K562 (cell line): Measurements from ENCODE around the gene LRP1B. TPM values are rescaled to one million over a fixed set of nuclear protein-coding genes. Genes with fewer than 3 reads are reported as not detected.

Source experiments
- ATAC-seq: fragments of 200-7000 bp; cut with Tn5 transposase; 3 replicates; pipeline ENCODE4 v1.9.1; 2020; ENCODE audit warnings: moderate library complexity
- BruUV-seq: library from RNA; stranded (reverse); fragments of 400-500 nt; replicated peaks from 2 replicates; lab custom pipeline; 2021; lab: Mats Ljungman, UMichigan
- CTCF ChIA-PET: fragments of 300-600 bp; formaldehyde crosslinking; extraction: SDS; loops from one replicate; lab custom pipeline; 2021; ENCODE audit warnings: low intra/inter-chr PET ratio; lab: Yijun Ruan, JAX
- POLR2A ChIA-PET: fragments of 300-600, 350-650 bp; sonication (Branson Sonifier 250); formaldehyde crosslinking; extraction: SDS; loops from one replicate; lab custom pipeline; 2021; ENCODE audit warnings: antibody characterized with exemption, inconsistent platforms; lab: Yijun Ruan, JAX
- DNase-seq, 4 experiments: peaks; one replicate each; pipeline versions ENCODE4 v3.0.0 to v3.0.0-alpha.2; 2011 to 2018; ENCODE audit warnings: low spot score in 3 of 4, mixed read lengths in 3 of 4; ENCODE audit errors: extremely low read depth in 1 of 4
- FAIRE-seq: peaks from 2 replicates; lab custom pipeline; 2011; peaks lifted over from hg19 to GRCh38; lab: Jason Lieb, UNC
- H2AFZ ChIP-seq: 2 replicates; pipeline ENCODE4 v1.6.0; 2011; ENCODE audit warnings: low read depth, low read length, control low read depth, inconsistent platforms
- H3K27ac ChIP-seq: fragments of 200-600 bp; 3 replicates; pipeline ENCODE4 v1.8.0; 2011; ENCODE audit warnings: low read depth, mild to moderate bottlenecking, control low read depth, inconsistent platforms, low read length, moderate library complexity, mixed read lengths; ENCODE audit errors: extremely low read depth
- H3K27me3 ChIP-seq, 2 experiments: fragments of 300-600 bp in 1 of 2; 2 replicates in 1 of 2; 3 replicates in 1 of 2; pipeline versions ENCODE4 v1.6.0 to v1.8.0; 2011; ENCODE audit warnings: inconsistent platforms in 2 of 2, low read length in 2 of 2, mild to moderate bottlenecking in 1 of 2, mixed read lengths in 1 of 2, moderate library complexity in 1 of 2; ENCODE audit not compliant: control insufficient read depth in 2 of 2, insufficient read depth in 2 of 2
- H3K36me3 ChIP-seq: fragments of 300-600 bp; 3 replicates; pipeline ENCODE4 v1.8.0; 2011; ENCODE audit warnings: mild to moderate bottlenecking, low read length, inconsistent platforms; ENCODE audit not compliant: control insufficient read depth, insufficient read depth
- H3K4me1 ChIP-seq, 2 experiments: fragments of 200-600 bp in 1 of 2; replicated peaks in 1 of 2; 2 replicates in 1 of 2; 3 replicates in 1 of 2; pipeline versions ENCODE4 v1.5.1 to v1.8.0; 2011; ENCODE audit warnings: inconsistent platforms in 2 of 2, low read length in 2 of 2, mild to moderate bottlenecking in 1 of 2, mixed read lengths in 1 of 2, moderate library complexity in 1 of 2; ENCODE audit not compliant: control insufficient read depth in 2 of 2, insufficient read depth in 2 of 2
- H3K4me2 ChIP-seq: 2 replicates; pipeline ENCODE4 v1.6.1; 2011; ENCODE audit warnings: low read length, control low read depth, inconsistent platforms, mixed read lengths; ENCODE audit not compliant: insufficient read depth
- H3K4me3 ChIP-seq: fragments of 200-600 bp; sonication (generic), shearing (Covaris generic); 2 replicates; pipeline ENCODE4 v1.5.1; 2016; ENCODE audit warnings: control low read depth, inconsistent platforms
- H3K79me2 ChIP-seq: fragments of 200-600 bp; 3 replicates; pipeline ENCODE4 v1.8.0; 2011; ENCODE audit warnings: low read length, inconsistent platforms; ENCODE audit not compliant: control insufficient read depth, insufficient read depth
- H3K9ac ChIP-seq, 2 experiments: 2 replicates each; pipeline versions ENCODE4 v1.6.0 to v1.6.1; 2011; ENCODE audit warnings: low read depth in 2 of 2, low read length in 2 of 2, control low read depth in 1 of 2, inconsistent platforms in 1 of 2, mild to moderate bottlenecking in 1 of 2, mixed read lengths in 1 of 2; ENCODE audit not compliant: insufficient read depth in 1 of 2
- H3K9me1 ChIP-seq: one replicate; pipeline ENCODE4 v1.6.0; 2011; ENCODE audit warnings: inconsistent platforms, mild to moderate bottlenecking, low read length, moderate library complexity; ENCODE audit not compliant: control insufficient read depth, insufficient read depth
- H3K9me3 ChIP-seq: replicated peaks from 2 replicates; pipeline ENCODE4 v1.5.1; 2011; ENCODE audit warnings: low read depth, low read length, inconsistent platforms; ENCODE audit not compliant: control insufficient read depth, insufficient read depth
- H4K20me1 ChIP-seq: replicated peaks from 2 replicates; pipeline ENCODE4 v1.6.1; 2011; ENCODE audit warnings: low read length, inconsistent platforms, mixed read lengths; ENCODE audit not compliant: control insufficient read depth, insufficient read depth
- AFF4 ChIP-seq: sonication (generic); formaldehyde crosslinking; IDR thresholded peaks from 2 replicates; pipeline ENCODE4 v1.8.0; 2023; ENCODE audit warnings: mild to moderate bottlenecking, missing genetic modification reagents
- CHD1 ChIP-seq: fragments of 200-600 bp; sonication (generic); IDR thresholded peaks from one replicate; pipeline ENCODE4 v1.6.1; 2012; ENCODE audit warnings: mild to moderate bottlenecking, moderate library complexity, low read length, inconsistent platforms
- FOXP1 ChIP-seq: sonication (generic); formaldehyde crosslinking; IDR thresholded peaks from 2 replicates; pipeline ENCODE4 v1.8.0; 2022; ENCODE audit warnings: mild to moderate bottlenecking, missing genetic modification reagents
- HIVEP1 ChIP-seq: fragments of 250-450 bp; sonication (Bioruptor Pico); IDR thresholded peaks from 2 replicates; pipeline ENCODE4 v1.4.0; 2020; ENCODE audit warnings: mild to moderate bottlenecking
- HMGN3 ChIP-seq: IDR thresholded peaks from 2 replicates; pipeline ENCODE4 v1.6.1; 2011; ENCODE audit warnings: borderline replicate concordance, low read depth, mild to moderate bottlenecking, mixed read lengths, low read length; ENCODE audit not compliant: insufficient read length; ENCODE audit errors: extremely low read depth
- KDM2B ChIP-seq: fragments of 250-450 bp; sonication (Bioruptor Pico); IDR thresholded peaks from 2 replicates; pipeline ENCODE4 v1.8.0; 2021; ENCODE audit warnings: mild to moderate bottlenecking, moderate library complexity
- MBD2 ChIP-seq: sonication (generic); IDR thresholded peaks from 2 replicates; pipeline ENCODE4 v1.6.1; 2016; ENCODE audit warnings: low read depth, borderline replicate concordance
- PTBP1 ChIP-seq: fragments of 200-400 bp; formaldehyde crosslinking; IDR thresholded peaks from 2 replicates; pipeline ENCODE4 v1.6.1; 2017; ENCODE audit warnings: low read depth, low read length
- RHOXF2B ChIP-seq: fragments of 250-450 bp; sonication (Bioruptor Pico); conservative IDR thresholded peaks from 2 replicates; pipeline ENCODE4 v1.5.1; 2021
- TFAM ChIP-seq: fragments of 250-450 bp; sonication (Bioruptor Pico); conservative IDR thresholded peaks from 2 replicates; pipeline ENCODE4 v1.5.0; 2021; ENCODE audit warnings: mild to moderate bottlenecking, moderate library complexity
- WGBS: fragments of 100-300 bp; shearing (Covaris generic); methylation state at CpG from one replicate; pipeline ENCODE4 v1.1.6; 2016; ENCODE audit warnings: low coverage, mixed read lengths; ENCODE audit not compliant: insufficient coverage; ENCODE audit errors: missing lambda C conversion rate; 5-methylcytosine and 5-hydroxymethylcytosine counted together
- in situ Hi-C: fragments of 300-500 bp; cut with MboI; formaldehyde crosslinking; loops from 4 replicates; pipeline ENCODE4 v1.15.0; 2018; ENCODE audit warnings: inconsistent platforms, mixed read lengths
- intact Hi-C: fragments of 100-400 bp; cut with micrococcal nuclease; formaldehyde crosslinking; loops from 2 replicates; pipeline ENCODE4 v1.14.2; 2022
- polyA plus RNA-seq, 8 experiments: library from polyadenylated mRNA; depleted of rRNA in 4 of 8; stranded (reverse) in 5 of 8; unstranded in 3 of 8; fragments of >200 nt; fragmentation: Nextera tagmentation in 2 of 8; fragmentation: Illumina TruSeq in 1 of 8; extraction: Ambion mirVana in 2 of 8; extraction: Trizol in 1 of 8; gene quantifications; 2 replicates each; pipeline versions ENCODE4 v1.2.1 to v1.2.3, GENCODE V29; 2011 to 2014; ENCODE audit warnings: inconsistent platforms in 1 of 8, missing spikeins in 1 of 8
- total RNA-seq, 7 experiments: library from RNA; depleted of rRNA in 6 of 7; stranded (reverse); fragments of >200 nt in 6 of 7; fragmentation: Illumina TruSeq in 2 of 7; extraction: Trizol in 2 of 7; gene quantifications; 2 replicates each; pipeline versions ENCODE4 v1.2.1 to v1.2.3, GENCODE V29; 2011 to 2021; ENCODE audit warnings: low replicate concordance in 1 of 7
- TF ChIP-seq, protein P1 (sequence below), 2 experiments: fragments of 450-650 bp in 1 of 2; sonication (generic) in 1 of 2; formaldehyde crosslinking in 1 of 2; IDR thresholded peaks in 1 of 2; conservative IDR thresholded peaks in 1 of 2; 2 replicates each; pipeline versions ENCODE4 v1.6.1 to v1.8.1; 2016 to 2023; ENCODE audit warnings: mild to moderate bottlenecking in 2 of 2, moderate library complexity in 2 of 2, inconsistent platforms in 1 of 2, missing genetic modification reagents in 1 of 2
- TF ChIP-seq, protein P2 (sequence below): sonication (generic); formaldehyde crosslinking; IDR thresholded peaks from 2 replicates; pipeline ENCODE4 v1.8.0; 2023; ENCODE audit warnings: mild to moderate bottlenecking, missing genetic modification reagents
- TF ChIP-seq, protein P3 (sequence below): sonication (generic); formaldehyde crosslinking; IDR thresholded peaks from 2 replicates; pipeline ENCODE4 v1.9.0; 2022; ENCODE audit warnings: mild to moderate bottlenecking, missing genetic modification reagents
- TF ChIP-seq, protein P4 (sequence below): fragments of 450-650 bp; formaldehyde crosslinking; IDR thresholded peaks from 2 replicates; pipeline ENCODE4 v1.4.0; 2020; ENCODE audit warnings: mild to moderate bottlenecking, moderate library complexity

Gene LRP1B
- total and polyA plus RNA-seq, 9 of the 15 experiments (the other 6 are each of a cell fraction or from before 2014, with no cell fraction given), result not detected

- no TSS peak for BruUV-seq
- Histone ChIP-seq H3K4me2 (no peak overlapping the region), H3K9me3 (no peaks in the 10 kb centered on the region), H3K79me2 (no peaks in the 10 kb centered on the region), H3K4me1 (no peaks in the 10 kb centered on the region), H3K36me3 (no peaks in the 10 kb centered on the region), H3K4me3 (no peak overlapping the region), H3K9ac (no peak overlapping the region), H4K20me1 (no peaks in the 10 kb centered on the region), H2AFZ (no peak overlapping the region), H3K9me1 (no peaks in the 10 kb centered on the region), H3K27ac (no peak overlapping the region), H3K27me3 (no peaks in the 10 kb centered on the region)
- ATAC-seq (no peak), FAIRE-seq (no peak), DNase-seq (no peak)
- CTCF ChIA-PET, result no interaction called here
- intact Hi-C loops, result no loop called here
- POLR2A ChIA-PET, result no interaction called here
- WGBS, result 1% methylated on average over 4 of the region's 4 CpGs
- in situ Hi-C loops, result no loop called here
- no peak for TF ChIP-seq HIVEP1 (CRISPR knock-in tag)
- TF ChIP-seq, protein P1, sequence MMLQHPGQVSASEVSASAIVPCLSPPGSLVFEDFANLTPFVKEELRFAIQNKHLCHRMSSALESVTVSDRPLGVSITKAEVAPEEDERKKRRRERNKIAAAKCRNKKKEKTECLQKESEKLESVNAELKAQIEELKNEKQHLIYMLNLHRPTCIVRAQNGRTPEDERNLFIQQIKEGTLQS (IDR thresholded peaks at IDR 0.05), result no peak
- TF ChIP-seq, protein P1 (CRISPR knock-in tag; conservative IDR thresholded peaks at IDR 0.05), result no peak
- TF ChIP-seq MBD2, result no peak
- TF ChIP-seq TFAM (CRISPR knock-in tag), result no peak
- TF ChIP-seq, protein P2, sequence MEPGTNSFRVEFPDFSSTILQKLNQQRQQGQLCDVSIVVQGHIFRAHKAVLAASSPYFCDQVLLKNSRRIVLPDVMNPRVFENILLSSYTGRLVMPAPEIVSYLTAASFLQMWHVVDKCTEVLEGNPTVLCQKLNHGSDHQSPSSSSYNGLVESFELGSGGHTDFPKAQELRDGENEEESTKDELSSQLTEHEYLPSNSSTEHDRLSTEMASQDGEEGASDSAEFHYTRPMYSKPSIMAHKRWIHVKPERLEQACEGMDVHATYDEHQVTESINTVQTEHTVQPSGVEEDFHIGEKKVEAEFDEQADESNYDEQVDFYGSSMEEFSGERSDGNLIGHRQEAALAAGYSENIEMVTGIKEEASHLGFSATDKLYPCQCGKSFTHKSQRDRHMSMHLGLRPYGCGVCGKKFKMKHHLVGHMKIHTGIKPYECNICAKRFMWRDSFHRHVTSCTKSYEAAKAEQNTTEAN (CRISPR knock-in tag), result no peak
- no peak for TF ChIP-seq HMGN3
- TF ChIP-seq AFF4, result no peak
- no peak for TF ChIP-seq KDM2B (CRISPR knock-in tag)
- no peak for TF ChIP-seq PTBP1
- no peak for TF ChIP-seq CHD1
- no peak for TF ChIP-seq RHOXF2B (CRISPR knock-in tag)
- TF ChIP-seq FOXP1 (CRISPR knock-in tag), result no peak
- TF ChIP-seq, protein P3, sequence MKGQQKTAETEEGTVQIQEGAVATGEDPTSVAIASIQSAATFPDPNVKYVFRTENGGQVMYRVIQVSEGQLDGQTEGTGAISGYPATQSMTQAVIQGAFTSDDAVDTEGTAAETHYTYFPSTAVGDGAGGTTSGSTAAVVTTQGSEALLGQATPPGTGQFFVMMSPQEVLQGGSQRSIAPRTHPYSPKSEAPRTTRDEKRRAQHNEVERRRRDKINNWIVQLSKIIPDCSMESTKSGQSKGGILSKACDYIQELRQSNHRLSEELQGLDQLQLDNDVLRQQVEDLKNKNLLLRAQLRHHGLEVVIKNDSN (CRISPR knock-in tag), result no peak
- TF ChIP-seq, protein P4, sequence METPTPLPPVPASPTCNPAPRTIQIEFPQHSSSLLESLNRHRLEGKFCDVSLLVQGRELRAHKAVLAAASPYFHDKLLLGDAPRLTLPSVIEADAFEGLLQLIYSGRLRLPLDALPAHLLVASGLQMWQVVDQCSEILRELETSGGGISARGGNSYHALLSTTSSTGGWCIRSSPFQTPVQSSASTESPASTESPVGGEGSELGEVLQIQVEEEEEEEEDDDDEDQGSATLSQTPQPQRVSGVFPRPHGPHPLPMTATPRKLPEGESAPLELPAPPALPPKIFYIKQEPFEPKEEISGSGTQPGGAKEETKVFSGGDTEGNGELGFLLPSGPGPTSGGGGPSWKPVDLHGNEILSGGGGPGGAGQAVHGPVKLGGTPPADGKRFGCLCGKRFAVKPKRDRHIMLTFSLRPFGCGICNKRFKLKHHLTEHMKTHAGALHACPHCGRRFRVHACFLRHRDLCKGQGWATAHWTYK (CRISPR knock-in tag), result no peak
These were observed 1944.5 kb downstream of the LRP1B start for GRCh38 chr2:140186313-140186712.
